K562 (cell line): ENCODE data around the gene PITPNC1. TPM values are rescaled to one million over a fixed set of nuclear protein-coding genes. Genes with fewer than 3 reads are reported as not detected.

Experiments used
- BCL6 ChIP-seq: fragments of 250-450 bp; sonication (Bioruptor Pico); IDR thresholded peaks from 2 replicates; pipeline ENCODE4 v1.4.0; 2020
- C11orf30 ChIP-seq: fragments of 450-650 bp; IDR thresholded peaks from 2 replicates; pipeline ENCODE4 v1.6.1; 2016; ENCODE audit warnings: low read depth, mild to moderate bottlenecking
- CBFA2T3 ChIP-seq: fragments of 450-650 bp; IDR thresholded peaks from 2 replicates; pipeline ENCODE4 v1.6.1; 2017
- CBX3 ChIP-seq, 2 experiments: IDR thresholded peaks; 1 replicate in 1 of 2; 2 replicates in 1 of 2; pipeline ENCODE4 v1.6.1; 2012; ENCODE audit warnings: inconsistent platforms in 2 of 2, low read length in 2 of 2, borderline replicate concordance in 1 of 2, control low read depth in 1 of 2
- CBX8 ChIP-seq: fragments of 200-600 bp; sonication (generic); IDR thresholded peaks from 2 replicates; pipeline ENCODE4 v1.6.1; 2012; ENCODE audit warnings: borderline replicate concordance, mixed run types, low read depth, mild to moderate bottlenecking, moderate library complexity, mixed read lengths, low read length, control low read depth, inconsistent platforms; ENCODE audit not compliant: poor library complexity, severe bottlenecking; ENCODE audit errors: extremely low read depth
- E2F5 ChIP-seq: sonication (generic); formaldehyde crosslinking; IDR thresholded peaks from 2 replicates; pipeline ENCODE4 v1.8.0; 2022; ENCODE audit warnings: mild to moderate bottlenecking, missing genetic modification reagents
- FOXJ3 ChIP-seq: sonication (generic); formaldehyde crosslinking; IDR thresholded peaks from 2 replicates; pipeline ENCODE4 v1.4.0; 2020; ENCODE audit warnings: mild to moderate bottlenecking, missing genetic modification reagents
- KDM5B ChIP-seq: fragments of 200-600 bp; sonication (generic); IDR thresholded peaks from 2 replicates; pipeline ENCODE4 v1.6.1; 2012; ENCODE audit warnings: low read depth, mild to moderate bottlenecking, moderate library complexity, low read length, control low read depth, inconsistent platforms; ENCODE audit not compliant: insufficient replicate concordance
- MXI1 ChIP-seq: IDR thresholded peaks from 2 replicates; pipeline ENCODE4 v1.6.1; 2011; ENCODE audit warnings: low read depth, mild to moderate bottlenecking, improper control_type of control experiment, low read length
- POU5F1 ChIP-seq: fragments of 150-350 bp; IDR thresholded peaks from 2 replicates; pipeline ENCODE4 v1.6.1; 2014; ENCODE audit warnings: borderline replicate concordance, low read length, low read depth, mild to moderate bottlenecking; ENCODE audit not compliant: partially characterized antibody
- SLC30A9 ChIP-seq: fragments of 250-450 bp; sonication (Bioruptor Pico); IDR thresholded peaks from 2 replicates; pipeline ENCODE4 v1.8.0; 2022; ENCODE audit warnings: mild to moderate bottlenecking, moderate library complexity
- SRF ChIP-seq, 2 experiments: fragments of 250-450, 450-650 bp in 1 of 2; sonication (Bioruptor Pico) in 1 of 2; sonication (generic) in 1 of 2; formaldehyde crosslinking; IDR thresholded peaks; 2 replicates each; pipeline versions ENCODE4 v1.5.0 to v1.5.1; 2020 to 2022; ENCODE audit warnings: mild to moderate bottlenecking in 1 of 2, missing genetic modification reagents in 1 of 2
- SUPT5H ChIP-seq: fragments of 450-650 bp; IDR thresholded peaks from 2 replicates; pipeline ENCODE4 v1.6.1; 2016
- TFAM ChIP-seq: fragments of 250-450 bp; sonication (Bioruptor Pico); conservative IDR thresholded peaks from 2 replicates; pipeline ENCODE4 v1.5.0; 2021; ENCODE audit warnings: mild to moderate bottlenecking, moderate library complexity
- ZNF184 ChIP-seq: sonication (generic); formaldehyde crosslinking; IDR thresholded peaks from 2 replicates; pipeline ENCODE4 v1.5.0; 2020; ENCODE audit warnings: missing genetic modification reagents
- ZNF274 ChIP-seq: IDR thresholded peaks from 2 replicates; pipeline ENCODE4 v1.6.1; 2011; ENCODE audit warnings: low read depth, mild to moderate bottlenecking, low read length, moderate library complexity, borderline replicate concordance
- ZNF316 ChIP-seq: fragments of 450-650 bp; IDR thresholded peaks from 2 replicates; pipeline ENCODE4 v1.6.1; 2016
- ZNF324 ChIP-seq: fragments of 250-450 bp; sonication (Bioruptor Pico); IDR thresholded peaks from 2 replicates; pipeline ENCODE4 v1.4.0; 2020; ENCODE audit warnings: mild to moderate bottlenecking
- ZNF668 ChIP-seq: fragments of 250-450 bp; sonication (Bioruptor Pico); IDR thresholded peaks from 2 replicates; pipeline ENCODE4 v1.8.0; 2022; ENCODE audit warnings: mild to moderate bottlenecking, inconsistent platforms
- ZNF717 ChIP-seq: fragments of 250-450 bp; sonication (Bioruptor Pico); IDR thresholded peaks from 2 replicates; pipeline ENCODE4 v1.5.0; 2021
- polyA plus RNA-seq, 8 experiments: library from polyadenylated mRNA; depleted of rRNA in 4 of 8; stranded (reverse) in 5 of 8; unstranded in 3 of 8; fragments of >200 nt; fragmentation: Nextera tagmentation in 2 of 8; fragmentation: Illumina TruSeq in 1 of 8; extraction: Ambion mirVana in 2 of 8; extraction: Trizol in 1 of 8; gene quantifications; 2 replicates each; pipeline versions ENCODE4 v1.2.1 to v1.2.3, GENCODE V29; 2011 to 2014; ENCODE audit warnings: inconsistent platforms in 1 of 8, missing spikeins in 1 of 8
- total RNA-seq, 7 experiments: library from RNA; depleted of rRNA in 6 of 7; stranded (reverse); fragments of >200 nt in 6 of 7; fragmentation: Illumina TruSeq in 2 of 7; extraction: Trizol in 2 of 7; gene quantifications; 2 replicates each; pipeline versions ENCODE4 v1.2.1 to v1.2.3, GENCODE V29; 2011 to 2021; ENCODE audit warnings: low replicate concordance in 1 of 7
- TF ChIP-seq, protein P1 (sequence below): fragments of 200-800 bp; sonication (Bioruptor generic); IDR thresholded peaks from 2 replicates; pipeline ENCODE4 v1.6.1; 2016; ENCODE audit warnings: missing genetic modification characterization, missing compliant biosample characterization
- TF ChIP-seq, protein P2 (sequence below): fragments of 250-450 bp; sonication (Bioruptor Pico); IDR thresholded peaks from 2 replicates; pipeline ENCODE4 v1.4.0; 2020

Gene PITPNC1
- total and polyA plus RNA-seq, 9 of the 15 experiments (the other 6 are each of a cell fraction or from before 2014, with no cell fraction given), result 0.11 to 1.1 (median 0.65) TPM

- TF ChIP-seq, protein P1, sequence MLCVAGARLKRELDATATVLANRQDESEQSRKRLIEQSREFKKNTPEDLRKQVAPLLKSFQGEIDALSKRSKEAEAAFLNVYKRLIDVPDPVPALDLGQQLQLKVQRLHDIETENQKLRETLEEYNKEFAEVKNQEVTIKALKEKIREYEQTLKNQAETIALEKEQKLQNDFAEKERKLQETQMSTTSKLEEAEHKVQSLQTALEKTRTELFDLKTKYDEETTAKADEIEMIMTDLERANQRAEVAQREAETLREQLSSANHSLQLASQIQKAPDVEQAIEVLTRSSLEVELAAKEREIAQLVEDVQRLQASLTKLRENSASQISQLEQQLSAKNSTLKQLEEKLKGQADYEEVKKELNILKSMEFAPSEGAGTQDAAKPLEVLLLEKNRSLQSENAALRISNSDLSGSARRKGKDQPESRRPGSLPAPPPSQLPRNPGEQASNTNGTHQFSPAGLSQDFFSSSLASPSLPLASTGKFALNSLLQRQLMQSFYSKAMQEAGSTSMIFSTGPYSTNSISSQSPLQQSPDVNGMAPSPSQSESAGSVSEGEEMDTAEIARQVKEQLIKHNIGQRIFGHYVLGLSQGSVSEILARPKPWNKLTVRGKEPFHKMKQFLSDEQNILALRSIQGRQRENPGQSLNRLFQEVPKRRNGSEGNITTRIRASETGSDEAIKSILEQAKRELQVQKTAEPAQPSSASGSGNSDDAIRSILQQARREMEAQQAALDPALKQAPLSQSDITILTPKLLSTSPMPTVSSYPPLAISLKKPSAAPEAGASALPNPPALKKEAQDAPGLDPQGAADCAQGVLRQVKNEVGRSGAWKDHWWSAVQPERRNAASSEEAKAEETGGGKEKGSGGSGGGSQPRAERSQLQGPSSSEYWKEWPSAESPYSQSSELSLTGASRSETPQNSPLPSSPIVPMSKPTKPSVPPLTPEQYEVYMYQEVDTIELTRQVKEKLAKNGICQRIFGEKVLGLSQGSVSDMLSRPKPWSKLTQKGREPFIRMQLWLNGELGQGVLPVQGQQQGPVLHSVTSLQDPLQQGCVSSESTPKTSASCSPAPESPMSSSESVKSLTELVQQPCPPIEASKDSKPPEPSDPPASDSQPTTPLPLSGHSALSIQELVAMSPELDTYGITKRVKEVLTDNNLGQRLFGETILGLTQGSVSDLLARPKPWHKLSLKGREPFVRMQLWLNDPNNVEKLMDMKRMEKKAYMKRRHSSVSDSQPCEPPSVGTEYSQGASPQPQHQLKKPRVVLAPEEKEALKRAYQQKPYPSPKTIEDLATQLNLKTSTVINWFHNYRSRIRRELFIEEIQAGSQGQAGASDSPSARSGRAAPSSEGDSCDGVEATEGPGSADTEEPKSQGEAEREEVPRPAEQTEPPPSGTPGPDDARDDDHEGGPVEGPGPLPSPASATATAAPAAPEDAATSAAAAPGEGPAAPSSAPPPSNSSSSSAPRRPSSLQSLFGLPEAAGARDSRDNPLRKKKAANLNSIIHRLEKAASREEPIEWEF (CRISPR knock-in tag), result no peak
- TF ChIP-seq C11orf30 (peak; percentile 85), CBX8 (no peak), ZNF717 (CRISPR knock-in tag) (no peak), SRF (CRISPR knock-in tag; IDR thresholded peaks at IDR 0.05) (no peak; a peak in 1 of 4 replicates), SUPT5H (peak; percentile 98), MXI1 (peak; percentile 32; the same call in 1 of the 2 replicates), ZNF324 (CRISPR knock-in tag) (no peak), ZNF668 (CRISPR knock-in tag) (no peak), KDM5B (peak; percentile 84), TFAM (no peak), ZNF184 (CRISPR knock-in tag) (no peak), SLC30A9 (CRISPR knock-in tag) (no peak), ZNF316 (peak; percentile 70), E2F5 (no peak), POU5F1 (no peak), ZNF274 (no peak), CBFA2T3 (no peak), CBX3 (IDR thresholded peaks at IDR 0.05; ENCODE audit: borderline replicate concordance in 1 of 2, low read length in 2 of 2) (peak in 1 of 2 experiments; percentile 13; a peak in 1 of 3 replicates), FOXJ3 (CRISPR knock-in tag) (no peak), BCL6 (CRISPR knock-in tag) (no peak)
- TF ChIP-seq, protein P2, sequence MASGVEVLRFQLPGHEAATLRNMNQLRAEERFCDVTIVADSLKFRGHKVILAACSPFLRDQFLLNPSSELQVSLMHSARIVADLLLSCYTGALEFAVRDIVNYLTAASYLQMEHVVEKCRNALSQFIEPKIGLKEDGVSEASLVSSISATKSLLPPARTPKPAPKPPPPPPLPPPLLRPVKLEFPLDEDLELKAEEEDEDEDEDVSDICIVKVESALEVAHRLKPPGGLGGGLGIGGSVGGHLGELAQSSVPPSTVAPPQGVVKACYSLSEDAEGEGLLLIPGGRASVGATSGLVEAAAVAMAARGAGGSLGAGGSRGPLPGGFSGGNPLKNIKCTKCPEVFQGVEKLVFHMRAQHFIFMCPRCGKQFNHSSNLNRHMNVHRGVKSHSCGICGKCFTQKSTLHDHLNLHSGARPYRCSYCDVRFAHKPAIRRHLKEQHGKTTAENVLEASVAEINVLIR (CRISPR knock-in tag), result no peak
Measured at GRCh38 chr17:67366193-67367157, 10.6 kb upstream of the PITPNC1 start, which contains the start of gene PSMD12 (continued).
